ENCODE measurements around the gene C11orf86.
A peak's percentile ranks its signal among the peaks of the same experiment; 100 is the strongest.
"Not testable (repeated sequence)": the region's sequence is repeated elsewhere in the genome, so short reads cannot be mapped to it uniquely, and the experiment has no call there.

The C11orf86 gene

DNA sequence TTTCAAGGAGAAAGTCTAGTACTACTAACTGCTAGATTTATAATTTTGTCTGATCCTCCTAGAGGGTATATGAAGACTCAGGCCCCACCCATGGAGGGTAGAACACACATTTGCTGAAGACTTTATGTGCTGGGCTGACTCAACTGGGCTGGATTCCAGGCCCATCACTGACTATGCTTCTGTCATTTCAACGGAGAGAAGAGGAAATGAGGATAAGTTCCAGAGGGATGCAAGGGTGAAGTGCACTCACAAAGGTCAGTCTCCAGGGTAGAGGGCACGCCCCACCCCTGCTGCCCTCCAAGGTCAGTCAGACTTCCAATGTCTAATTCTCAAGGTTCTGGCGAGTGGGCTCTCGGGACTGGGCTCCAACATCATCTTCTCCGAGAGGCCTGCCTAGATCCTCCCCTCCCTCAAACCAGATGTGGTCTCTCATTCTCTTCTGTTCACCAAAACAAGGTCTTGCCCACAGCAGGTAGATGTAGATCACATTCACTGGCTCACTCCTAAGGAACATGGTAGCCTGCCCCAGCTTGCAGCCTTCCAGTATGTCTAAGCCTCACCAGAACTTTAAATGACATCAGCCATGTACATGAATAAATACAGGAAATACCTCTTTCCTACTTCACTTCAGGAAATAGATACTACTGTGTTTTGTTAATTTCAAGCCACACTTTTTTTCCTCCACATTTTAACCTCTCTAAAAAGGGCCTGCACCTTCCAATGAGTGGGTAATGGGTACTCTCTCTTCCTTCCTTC is 7.3 kb upstream of the C11orf86 start:
- DNase-seq, result no peak

DNA sequence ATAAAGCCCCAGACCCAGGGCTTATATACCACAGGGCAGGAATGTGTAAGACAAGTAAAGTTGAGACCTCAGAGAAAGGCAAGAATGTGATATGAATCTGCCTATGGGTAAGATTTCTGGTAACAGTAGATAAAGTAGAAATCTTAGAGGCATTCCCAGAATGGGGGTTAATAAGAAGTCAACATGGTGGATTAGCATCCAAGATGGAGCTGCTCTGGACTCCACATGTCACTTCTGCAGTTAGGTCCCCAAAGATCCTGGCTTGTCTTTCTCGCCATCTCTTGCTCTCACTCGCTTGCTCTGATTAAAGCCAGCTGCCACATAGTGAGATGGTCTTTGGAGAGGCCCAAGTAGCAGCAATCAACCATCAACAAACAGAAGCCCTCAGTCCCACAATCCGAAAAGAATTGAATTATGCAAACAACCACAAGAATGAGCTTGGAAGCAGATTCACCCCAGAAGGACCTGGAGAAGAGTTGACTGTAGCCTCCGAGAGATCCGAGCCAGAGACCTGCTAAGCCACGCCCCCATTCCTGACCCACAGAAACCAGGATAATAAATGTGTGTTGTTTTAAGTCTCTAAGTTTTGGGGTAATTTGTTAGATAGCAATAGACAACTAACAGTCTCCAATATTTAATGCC is 5.4 kb upstream of the C11orf86 start:
- no peak for DNase-seq

- no peak for DNase-seq
These were observed 4.7 kb upstream of the C11orf86 start for GRCh38 chr11:66970371-66970806.

DNA sequence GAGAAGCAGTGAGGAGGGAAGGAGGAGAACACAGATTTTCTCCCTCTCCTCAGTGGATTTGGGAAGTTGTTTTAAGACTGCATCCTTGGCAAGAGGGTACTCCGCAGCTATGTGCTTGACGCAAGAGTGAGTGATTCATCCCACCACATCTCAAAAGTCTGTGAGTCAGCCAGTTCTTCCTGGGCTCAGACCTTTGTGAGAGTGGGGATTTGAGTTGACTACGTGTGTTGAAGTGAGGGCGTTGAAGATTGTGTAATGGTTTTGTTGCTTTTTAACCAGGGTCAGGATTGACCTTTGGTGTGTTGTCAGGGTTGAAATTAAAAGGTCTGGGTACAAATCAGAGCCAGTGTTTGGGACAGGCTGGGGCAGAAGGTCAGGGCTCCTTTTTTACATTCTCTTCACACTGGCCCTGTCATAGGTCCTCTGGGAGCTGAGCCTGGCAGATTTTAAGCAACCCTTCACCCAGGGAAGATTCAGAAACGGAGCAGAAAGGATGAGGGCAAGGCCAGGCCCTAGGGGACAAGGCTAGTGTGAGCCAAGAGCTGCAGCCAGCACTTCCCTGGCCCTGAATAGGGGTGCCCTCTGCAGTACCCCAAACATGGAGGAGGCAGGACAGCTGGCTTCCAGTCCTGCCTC is 4.2 kb upstream of the C11orf86 start:
- no peak for DNase-seq

DNA sequence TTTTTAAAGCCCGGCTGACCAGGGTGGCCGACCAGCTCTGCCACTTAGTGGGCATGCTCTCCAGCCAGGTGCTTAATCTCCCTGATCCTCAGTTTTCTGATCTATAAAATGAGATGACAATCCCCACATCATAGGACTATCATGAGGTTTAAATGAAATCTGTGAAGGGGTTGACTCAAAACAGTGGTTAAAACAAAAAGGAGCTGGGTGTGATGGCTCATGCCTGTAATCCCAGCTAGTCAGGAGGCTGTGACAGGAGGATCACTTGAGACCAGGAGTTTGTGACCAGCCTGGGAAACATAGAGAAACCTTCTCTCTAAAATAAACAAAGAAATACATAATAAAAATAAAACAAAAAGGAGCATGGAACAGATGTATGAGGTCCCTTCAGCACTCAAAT is 3.6 kb upstream of the C11orf86 start:
- no peak for DNase-seq

DNA sequence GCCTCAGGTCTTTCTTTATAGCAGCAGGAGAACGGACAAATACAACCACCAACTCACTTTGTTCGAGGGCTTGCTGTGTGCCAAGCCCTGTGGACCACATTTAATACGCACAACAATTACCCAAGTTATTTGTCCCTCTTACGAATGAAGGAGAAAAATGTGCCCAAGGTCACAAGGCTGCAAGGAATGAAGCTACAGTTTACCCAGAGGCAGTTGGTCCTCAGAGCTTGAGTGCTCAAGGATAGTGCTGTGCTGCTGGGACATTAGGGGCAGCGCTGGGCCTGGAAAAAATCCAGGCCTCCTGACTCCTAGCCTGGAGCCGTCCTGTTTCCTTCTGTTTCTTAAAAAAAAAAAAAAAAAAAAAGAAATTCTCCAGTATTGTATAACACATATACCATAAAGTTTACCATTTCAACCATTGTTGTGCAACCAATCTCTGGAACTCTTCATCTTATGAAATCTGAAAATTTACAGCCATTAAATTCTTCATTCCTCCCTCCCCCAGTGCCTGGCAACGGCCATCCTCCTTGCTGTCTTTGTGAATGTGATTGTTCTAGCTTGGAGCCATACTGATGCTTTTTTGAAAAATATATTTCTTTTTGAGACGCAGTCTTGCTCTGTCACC is 1.0 kb upstream of the C11orf86 start:
- no peak for DNase-seq

- DNase-seq, result no peak
These were observed 412 bp downstream of the C11orf86 start for GRCh38 chr11:66975405-66976027.

DNA sequence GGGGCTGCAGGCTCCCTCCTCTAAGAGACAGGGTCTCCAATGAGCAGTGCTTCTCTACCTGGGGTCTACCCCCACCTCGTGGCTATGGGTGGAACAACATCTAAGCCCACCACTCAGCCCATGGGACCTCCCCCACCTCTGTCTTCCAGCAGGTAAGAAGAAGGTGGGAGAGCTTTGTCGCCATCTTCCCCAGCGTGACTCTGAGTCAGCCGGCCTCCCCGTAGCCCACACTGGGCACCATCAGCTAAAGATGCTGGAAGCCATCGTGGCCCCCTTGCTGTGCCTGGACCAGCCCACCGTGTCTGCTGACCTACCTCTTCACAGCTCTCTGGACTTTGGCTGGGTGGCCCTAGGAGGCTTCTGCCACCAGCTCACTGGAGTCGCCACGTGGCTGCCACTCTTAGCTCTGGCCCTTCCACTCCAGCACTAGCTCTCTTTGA is 944 bp downstream of the C11orf86 start:
- no peak for DNase-seq

DNA sequence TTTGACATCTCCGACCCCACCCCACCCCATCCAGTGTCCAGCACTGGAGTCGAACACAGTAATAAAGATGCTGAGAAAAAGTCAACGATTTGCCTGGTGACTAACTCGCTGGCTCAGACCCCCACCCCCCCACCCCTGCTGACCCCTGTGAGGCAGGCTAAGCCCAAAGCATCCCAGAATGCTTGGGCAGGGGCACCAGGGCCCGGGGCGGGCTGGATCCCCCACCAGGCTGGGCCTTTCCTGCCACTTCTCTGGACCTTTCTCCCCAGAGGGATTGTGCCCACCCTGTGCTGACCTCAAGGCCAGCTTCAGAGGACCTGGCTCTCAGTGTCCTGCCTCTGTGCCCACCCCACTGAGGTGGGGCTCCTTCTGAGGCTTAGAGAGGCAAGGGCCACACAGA is 1.8 kb downstream of the C11orf86 start:
- no peak for DNase-seq

DNA sequence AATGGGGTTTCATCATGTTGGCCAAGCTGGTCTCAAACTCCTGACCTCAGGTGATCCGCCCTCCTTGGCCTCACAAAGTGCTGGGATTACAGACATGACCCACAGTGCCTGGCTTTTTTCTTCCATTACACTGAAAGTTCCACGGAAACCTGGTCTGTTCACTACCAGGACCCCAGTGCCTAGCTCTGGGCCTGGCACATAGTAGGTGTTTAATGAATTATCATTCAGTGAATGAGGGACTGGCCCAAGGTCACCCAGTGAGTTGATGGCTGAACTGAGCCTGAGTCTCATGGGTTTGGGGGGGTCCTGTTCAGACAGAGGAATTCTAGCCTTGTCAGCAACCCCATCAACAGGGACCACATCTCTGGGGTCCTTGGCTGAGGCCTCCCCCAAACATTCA is 3.1 kb downstream of the C11orf86 start:
- DNase-seq, result no peak

GRCh38 chr11:66978717-66979116 is 3.6 kb downstream of the C11orf86 start:
- no peak for DNase-seq

DNA sequence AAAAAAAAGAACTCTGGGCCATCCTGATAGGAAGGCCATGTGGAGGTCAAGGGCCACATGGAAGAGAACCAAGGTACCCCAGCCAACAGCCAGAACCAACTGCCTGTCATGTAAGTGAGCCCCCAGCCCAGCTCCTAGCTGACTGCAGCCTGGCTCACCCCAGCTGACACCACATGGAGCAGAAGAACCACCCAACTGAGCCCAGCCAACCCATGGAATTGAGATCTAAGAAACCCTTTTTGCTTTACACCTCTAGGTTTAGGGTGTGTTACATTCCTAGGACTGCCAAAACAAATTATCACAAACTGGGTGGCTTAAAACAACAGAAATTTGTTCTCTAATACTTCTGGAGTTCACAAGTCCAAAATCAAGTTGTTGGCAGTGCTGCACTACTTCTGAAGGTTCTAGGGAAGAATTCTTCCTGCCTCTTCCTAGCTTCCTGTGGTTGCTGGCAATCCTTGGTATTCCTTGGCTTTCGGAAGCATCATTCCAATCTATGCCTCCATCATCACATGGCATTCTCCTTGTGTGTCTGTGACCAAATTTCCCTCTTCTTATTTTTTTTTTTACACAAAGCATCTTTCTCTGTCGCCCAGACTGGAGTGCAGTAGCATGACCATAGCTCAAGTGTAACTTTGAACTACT is 4.4 kb downstream of the C11orf86 start:
- no peak for DNase-seq

GRCh38 chr11:66981976-66982578 is 7.0 kb downstream of the C11orf86 start:
- DNase-seq, result peak; percentile 52

DNA sequence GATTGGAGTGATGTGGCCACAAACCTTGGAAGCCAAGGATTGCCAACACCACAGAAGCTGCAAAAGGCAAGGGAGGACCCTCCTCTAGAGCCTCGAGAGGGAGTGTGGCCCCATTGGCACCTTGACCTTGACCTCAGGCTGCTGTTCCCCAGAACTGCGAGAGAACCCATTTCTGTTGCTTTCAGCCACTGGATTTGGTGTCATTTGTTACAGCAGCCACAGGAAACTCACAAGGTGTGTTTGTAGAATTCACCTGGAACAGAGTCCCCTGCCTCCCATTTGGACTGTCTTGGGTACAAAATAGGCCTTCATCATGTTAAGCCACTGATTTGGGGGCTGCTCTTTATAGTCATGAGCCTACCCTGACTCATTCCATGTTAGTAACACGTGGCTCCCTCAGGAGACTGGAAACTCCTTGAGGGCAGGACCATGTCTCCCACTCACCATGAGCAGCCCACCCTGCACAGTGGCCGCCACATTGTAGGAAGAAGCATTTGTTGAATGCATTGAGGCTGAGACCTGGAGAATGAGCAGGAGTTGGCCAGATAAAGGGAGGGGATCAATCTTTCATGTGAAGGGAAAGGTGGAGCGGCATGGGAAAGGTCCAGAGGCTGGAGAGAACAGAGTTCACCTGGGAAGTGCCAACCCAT is 8.3 kb downstream of the C11orf86 start:
- DNase-seq, result no peak

- DNase-seq, result no peak
These were observed 10.5 kb downstream of the C11orf86 start for GRCh38 chr11:66985508-66986177.

GRCh38 chr11:66986178-66986545 is 11.1 kb downstream of the C11orf86 start:
- no peak for DNase-seq

DNA sequence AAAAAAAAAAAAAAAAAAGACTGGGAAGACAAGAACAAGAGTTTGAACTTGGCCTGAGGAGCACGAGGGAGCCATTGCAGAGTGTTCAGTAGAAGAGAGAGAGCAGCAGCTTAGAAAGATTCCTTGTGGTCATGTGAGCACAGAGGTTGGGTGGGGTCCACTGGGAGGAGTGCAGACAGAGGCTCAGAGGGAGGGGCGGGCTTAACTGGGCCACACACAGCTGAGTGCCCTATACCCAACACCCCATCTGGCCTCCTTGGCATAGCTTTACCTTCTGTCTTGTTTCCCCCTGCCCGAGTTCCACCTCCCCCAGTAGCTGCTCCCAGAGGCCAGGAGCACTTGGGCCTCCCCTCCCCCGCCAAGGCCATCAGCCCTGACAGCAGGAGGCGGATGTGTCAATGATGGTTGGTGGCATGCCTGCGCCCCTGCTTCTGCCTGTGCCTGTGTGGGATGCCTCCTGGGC is 12.1 kb downstream of the C11orf86 start:
- DNase-seq, result peak; percentile 87

- DNase-seq, result no peak
These were observed 13.0 kb downstream of the C11orf86 start for GRCh38 chr11:66987924-66988637.

GRCh38 chr11:66988741-66989140 is 13.6 kb downstream of the C11orf86 start:
- not testable (repeated sequence) for DNase-seq

DNA sequence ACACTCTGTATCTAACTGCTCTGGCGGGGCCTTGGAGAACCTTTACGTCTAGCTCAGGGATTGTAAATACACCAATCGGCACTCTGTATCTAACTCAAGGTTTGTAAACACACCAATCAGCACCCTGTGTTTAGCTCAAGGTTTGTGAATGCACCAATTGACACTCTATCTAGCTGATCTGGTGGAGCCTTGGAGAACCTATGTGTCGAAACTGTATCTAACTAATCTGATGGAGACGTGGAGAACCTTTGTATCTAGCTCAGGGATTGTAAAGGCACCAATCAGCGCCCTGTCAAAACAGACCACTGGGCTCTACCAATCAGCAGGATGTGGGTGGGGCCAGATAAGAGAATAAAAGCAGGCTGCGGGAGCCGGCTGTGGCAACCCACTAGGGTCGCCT is 14.3 kb downstream of the C11orf86 start:
- not testable (repeated sequence) for DNase-seq
